ENCODE measurements around the gene TRAPPC10. TPM values are rescaled to one million over a fixed set of nuclear protein-coding genes. Genes with fewer than 3 reads are reported as not detected.

TRAPPC10 gene
- total and polyA plus RNA-seq, 10 of the 15 experiments (the other 5 are each of a cell fraction or from before 2014, with no cell fraction given) = 1.1 to 39.6 (median 28.2) TPM

- ATAC-seq (no peak), DNase-seq (ENCODE audit: low read depth, low spot score) (no peak), FAIRE-seq (no peak)
- no peak for TF ChIP-seq NRF1 (conservative IDR thresholded peaks at IDR 0.05; ENCODE audit: low read depth, low read length)
- TF ChIP-seq NR2C2 (IDR thresholded peaks at IDR 0.05; ENCODE audit: borderline replicate concordance, control insufficient read depth, insufficient read length, low read depth) = no peak
- TF ChIP-seq CHD4 (IDR thresholded peaks at IDR 0.05) = no peak
- TF ChIP-seq MTA2 (IDR thresholded peaks at IDR 0.05; ENCODE audit: low read depth) = no peak
- no peak for TF ChIP-seq TBL1XR1 (IDR thresholded peaks at IDR 0.05; ENCODE audit: low read depth, low read length)
- TF ChIP-seq ZNF274 (IDR thresholded peaks at IDR 0.05; ENCODE audit: insufficient read depth, insufficient read length) = no peak
- TF ChIP-seq, protein P1, sequence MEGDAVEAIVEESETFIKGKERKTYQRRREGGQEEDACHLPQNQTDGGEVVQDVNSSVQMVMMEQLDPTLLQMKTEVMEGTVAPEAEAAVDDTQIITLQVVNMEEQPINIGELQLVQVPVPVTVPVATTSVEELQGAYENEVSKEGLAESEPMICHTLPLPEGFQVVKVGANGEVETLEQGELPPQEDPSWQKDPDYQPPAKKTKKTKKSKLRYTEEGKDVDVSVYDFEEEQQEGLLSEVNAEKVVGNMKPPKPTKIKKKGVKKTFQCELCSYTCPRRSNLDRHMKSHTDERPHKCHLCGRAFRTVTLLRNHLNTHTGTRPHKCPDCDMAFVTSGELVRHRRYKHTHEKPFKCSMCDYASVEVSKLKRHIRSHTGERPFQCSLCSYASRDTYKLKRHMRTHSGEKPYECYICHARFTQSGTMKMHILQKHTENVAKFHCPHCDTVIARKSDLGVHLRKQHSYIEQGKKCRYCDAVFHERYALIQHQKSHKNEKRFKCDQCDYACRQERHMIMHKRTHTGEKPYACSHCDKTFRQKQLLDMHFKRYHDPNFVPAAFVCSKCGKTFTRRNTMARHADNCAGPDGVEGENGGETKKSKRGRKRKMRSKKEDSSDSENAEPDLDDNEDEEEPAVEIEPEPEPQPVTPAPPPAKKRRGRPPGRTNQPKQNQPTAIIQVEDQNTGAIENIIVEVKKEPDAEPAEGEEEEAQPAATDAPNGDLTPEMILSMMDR (IDR thresholded peaks at IDR 0.05 in 2 of 3, conservative IDR thresholded peaks at IDR 0.05 in 1 of 3; ENCODE audit: control insufficient read depth in 2 of 3, extremely low read depth in 1 of 3, insufficient read depth in 1 of 3, low read depth in 3 of 3, low read length in 3 of 3) = no peak
- TF ChIP-seq, protein P2, sequence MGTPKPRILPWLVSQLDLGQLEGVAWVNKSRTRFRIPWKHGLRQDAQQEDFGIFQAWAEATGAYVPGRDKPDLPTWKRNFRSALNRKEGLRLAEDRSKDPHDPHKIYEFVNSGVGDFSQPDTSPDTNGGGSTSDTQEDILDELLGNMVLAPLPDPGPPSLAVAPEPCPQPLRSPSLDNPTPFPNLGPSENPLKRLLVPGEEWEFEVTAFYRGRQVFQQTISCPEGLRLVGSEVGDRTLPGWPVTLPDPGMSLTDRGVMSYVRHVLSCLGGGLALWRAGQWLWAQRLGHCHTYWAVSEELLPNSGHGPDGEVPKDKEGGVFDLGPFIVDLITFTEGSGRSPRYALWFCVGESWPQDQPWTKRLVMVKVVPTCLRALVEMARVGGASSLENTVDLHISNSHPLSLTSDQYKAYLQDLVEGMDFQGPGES (IDR thresholded peaks at IDR 0.05) = no peak
- TF ChIP-seq SREBF1 (IDR thresholded peaks at IDR 0.05; ENCODE audit: low read length) = no peak
- no peak for TF ChIP-seq MEF2B (IDR thresholded peaks at IDR 0.05; ENCODE audit: partially characterized antibody, poor library complexity, severe bottlenecking)
- TF ChIP-seq RAD21 (IDR thresholded peaks at IDR 0.05; ENCODE audit: insufficient read depth, low read depth, low read length) = no peak
- TF ChIP-seq KDM1A (IDR thresholded peaks at IDR 0.05; ENCODE audit: borderline replicate concordance) = no peak
- no peak for TF ChIP-seq NFXL1 (IDR thresholded peaks at IDR 0.05; ENCODE audit: borderline replicate concordance)
- TF ChIP-seq NFYA (IDR thresholded peaks at IDR 0.05; ENCODE audit: borderline replicate concordance, low read depth, low read length) = no peak
- TF ChIP-seq BHLHE40 (IDR thresholded peaks at IDR 0.05; ENCODE audit: borderline replicate concordance in 1 of 2, low read depth in 2 of 2, low read length in 1 of 2) = no peak
- no peak for TF ChIP-seq SUZ12 (IDR thresholded peaks at IDR 0.05; ENCODE audit: unreplicated experiment)
- no peak for TF ChIP-seq LARP7 (IDR thresholded peaks at IDR 0.05)
- TF ChIP-seq ZNF207 (IDR thresholded peaks at IDR 0.05; ENCODE audit: borderline replicate concordance) = no peak
- over 99% methylated on average over 6 of the region's 6 CpGs for WGBS (ENCODE audit: insufficient coverage, insufficient replicate concordance, low lambda C conversion rate, missing lambda C conversion rate)
- intact Hi-C loops (cut with micrococcal nuclease; ENCODE audit: unreplicated experiment) = no loop called here
- ChIA-PET SMC1A (ENCODE audit: uncharacterized antibody, unreplicated experiment) (interaction anchor here (3.0 kb wide), 1 partner anchor 14 kb away, joined by 11 read pairs; no protein-coding TSS in a partner anchor), CTCF (no interaction called here), POLR2A (no interaction called here), RAD21 (ENCODE audit: unreplicated experiment) (no interaction called here)
- no peak overlapping the region for H3K4me2 ChIP-seq (ENCODE audit: control insufficient read depth, insufficient read depth)
- no peaks in the 10 kb centered on the region for H3K27me3 ChIP-seq (replicated peaks in 1 of 2; ENCODE audit: control insufficient read depth in 2 of 2, insufficient read depth in 2 of 2, low read length in 1 of 2)
- no peaks in the 10 kb centered on the region for H4K20me1 ChIP-seq (ENCODE audit: control insufficient read depth, insufficient read depth)
- H3K79me2 ChIP-seq (ENCODE audit: control insufficient read depth, insufficient read depth, low read length) = peaks cover 78% of the 10 kb centered on the region
- no peak overlapping the region for H3K4me3 ChIP-seq
- in situ Hi-C loops (cut with MboI) = no loop called here
- H3K9me3 ChIP-seq (replicated peaks; ENCODE audit: control insufficient read depth, insufficient read depth, low read length) = peaks cover 3% of the 10 kb centered on the region; the same call in 1 of the 3 replicates
- no peak overlapping the region for H2AFZ ChIP-seq (ENCODE audit: control insufficient read depth, low read depth, low read length)
- no TSS peak for BruUV-seq (replicated peaks)
- peaks cover 6% of the 10 kb centered on the region; the same call in 1 of the 2 replicates for H3K4me1 ChIP-seq (ENCODE audit: control insufficient read depth, insufficient read depth, low read length)
- no peak overlapping the region for H3K27ac ChIP-seq (ENCODE audit: control insufficient read depth, insufficient read depth)
- H3K9ac ChIP-seq (ENCODE audit: control insufficient read depth, insufficient read depth, low read length) = no peak overlapping the region
- H3K36me3 ChIP-seq (ENCODE audit: control insufficient read depth in 2 of 2, insufficient read depth in 2 of 2, low read length in 1 of 2) = no peaks in the 10 kb centered on the region; a peak in 1 of 4 replicates
Observed at GRCh38 chr21:44028287-44028659, 16.2 kb downstream of the TRAPPC10 start.

Measured in GM12878 (cell line).